Measurements from ENCODE around the gene DEPDC5. TPM values are rescaled to one million over a fixed set of nuclear protein-coding genes. Genes with fewer than 3 reads are reported as not detected.

DEPDC5 gene
- total and polyA plus RNA-seq, 10 of the 15 experiments (the other 5 are each of a cell fraction or from before 2014, with no cell fraction given): 3.0 to 38.9 (median 22.8) TPM

DNA sequence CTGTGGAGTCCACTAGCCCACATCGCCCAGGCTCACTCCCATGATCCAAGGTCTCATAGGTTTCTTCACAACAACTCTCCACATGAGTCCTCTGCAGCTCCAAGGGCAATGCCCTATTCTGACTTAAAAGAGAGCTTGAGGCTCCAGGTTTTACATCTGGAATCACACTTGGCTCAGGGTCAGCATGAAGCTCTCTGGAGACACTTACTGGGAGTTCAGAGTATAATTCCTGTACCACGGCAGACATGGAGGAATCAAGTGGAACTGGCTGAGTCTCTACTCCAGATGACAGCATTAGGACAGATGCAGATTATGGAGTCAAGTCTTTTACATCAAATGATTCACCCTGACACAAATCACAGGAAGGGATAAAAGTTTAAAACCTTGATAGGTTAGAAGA is 15.3 kb upstream of the DEPDC5 start:
- ChIA-PET RAD21 (ENCODE audit: unreplicated experiment) (no interaction called here), SMC1A (ENCODE audit: uncharacterized antibody, unreplicated experiment) (interaction anchor here (0.9 kb wide), 1 partner anchor 12 kb away, joined by 3 read pairs; no protein-coding TSS in a partner anchor), POLR2A (interaction anchor here (0.5 kb wide), 1 partner anchor 13 kb away, joined by 7 read pairs; no protein-coding TSS in a partner anchor), CTCF (interaction anchor here (1.2 kb wide), 1 partner anchor 73 kb away, joined by 6 read pairs; no protein-coding TSS in a partner anchor)
- DNase-seq (ENCODE audit: low read depth, low spot score): no peak
- no peak overlapping the region for H3K27ac ChIP-seq (ENCODE audit: control insufficient read depth, insufficient read depth)
- H3K27me3 ChIP-seq (replicated peaks in 1 of 2; ENCODE audit: control insufficient read depth in 2 of 2, insufficient read depth in 2 of 2, low read length in 1 of 2): no peaks in the 10 kb centered on the region
- 100% methylated on average over 2 of the region's 2 CpGs for WGBS (ENCODE audit: insufficient coverage, insufficient replicate concordance, low lambda C conversion rate, missing lambda C conversion rate)
- no peak overlapping the region for H3K4me2 ChIP-seq (ENCODE audit: control insufficient read depth, insufficient read depth)
- H3K9me3 ChIP-seq (replicated peaks; ENCODE audit: control insufficient read depth, insufficient read depth, low read length): no peaks in the 10 kb centered on the region
- no peak overlapping the region for H3K4me3 ChIP-seq
- FAIRE-seq: no peak
- peaks cover 3 to 9% of the 10 kb centered on the region in 2 experiments for H3K36me3 ChIP-seq (ENCODE audit: control insufficient read depth in 2 of 2, insufficient read depth in 2 of 2, low read length in 1 of 2)
- in situ Hi-C loops (cut with MboI) (no loop called here), intact Hi-C loops (cut with micrococcal nuclease; ENCODE audit: unreplicated experiment) (no loop called here)
- H3K4me1 ChIP-seq (ENCODE audit: control insufficient read depth, insufficient read depth, low read length): peaks cover 3% of the 10 kb centered on the region; the same call in 1 of the 2 replicates
- H3K79me2 ChIP-seq (ENCODE audit: control insufficient read depth, insufficient read depth, low read length): peaks cover 27% of the 10 kb centered on the region
- H4K20me1 ChIP-seq (ENCODE audit: control insufficient read depth, insufficient read depth): no peaks in the 10 kb centered on the region
- H2AFZ ChIP-seq (ENCODE audit: control insufficient read depth, low read depth, low read length): no peak overlapping the region
- H3K9ac ChIP-seq (ENCODE audit: control insufficient read depth, insufficient read depth, low read length): no peak overlapping the region
- no peak for ATAC-seq
- BruUV-seq (replicated peaks): no TSS peak
- no peak for TF ChIP-seq CBX3 (IDR thresholded peaks at IDR 0.05; ENCODE audit: borderline replicate concordance, low read depth)
- TF ChIP-seq, protein P1, sequence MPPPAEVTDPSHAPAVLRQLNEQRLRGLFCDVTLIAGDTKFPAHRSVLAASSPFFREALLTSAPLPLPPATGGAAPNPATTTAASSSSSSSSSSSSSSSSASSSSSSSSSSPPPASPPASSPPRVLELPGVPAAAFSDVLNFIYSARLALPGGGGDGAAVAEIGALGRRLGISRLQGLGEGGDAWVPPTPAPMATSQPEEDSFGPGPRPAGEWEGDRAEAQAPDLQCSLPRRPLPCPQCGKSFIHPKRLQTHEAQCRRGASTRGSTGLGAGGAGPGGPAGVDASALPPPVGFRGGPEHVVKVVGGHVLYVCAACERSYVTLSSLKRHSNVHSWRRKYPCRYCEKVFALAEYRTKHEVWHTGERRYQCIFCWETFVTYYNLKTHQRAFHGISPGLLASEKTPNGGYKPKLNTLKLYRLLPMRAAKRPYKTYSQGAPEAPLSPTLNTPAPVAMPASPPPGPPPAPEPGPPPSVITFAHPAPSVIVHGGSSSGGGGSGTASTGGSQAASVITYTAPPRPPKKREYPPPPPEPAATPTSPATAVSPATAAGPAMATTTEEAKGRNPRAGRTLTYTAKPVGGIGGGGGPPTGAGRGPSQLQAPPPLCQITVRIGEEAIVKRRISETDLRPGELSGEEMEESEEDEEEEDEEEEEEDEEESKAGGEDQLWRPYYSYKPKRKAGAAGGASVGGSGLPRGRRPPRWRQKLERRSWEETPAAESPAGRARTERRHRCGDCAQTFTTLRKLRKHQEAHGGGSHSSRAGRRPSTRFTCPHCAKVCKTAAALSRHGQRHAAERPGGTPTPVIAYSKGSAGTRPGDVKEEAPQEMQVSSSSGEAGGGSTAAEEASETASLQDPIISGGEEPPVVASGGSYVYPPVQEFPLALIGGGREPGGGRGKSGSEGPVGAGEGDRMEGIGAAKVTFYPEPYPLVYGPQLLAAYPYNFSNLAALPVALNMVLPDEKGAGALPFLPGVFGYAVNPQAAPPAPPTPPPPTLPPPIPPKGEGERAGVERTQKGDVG (CRISPR knock-in tag; IDR thresholded peaks at IDR 0.05): no peak
- no peak for TF ChIP-seq BHLHE40 (IDR thresholded peaks at IDR 0.05; ENCODE audit: borderline replicate concordance in 1 of 2, low read depth in 2 of 2, low read length in 1 of 2)
- no peak for TF ChIP-seq KLF5 (IDR thresholded peaks at IDR 0.05; ENCODE audit: partially characterized antibody)
- TF ChIP-seq POLR2A (IDR thresholded peaks at IDR 0.05; ENCODE audit: low read depth, low read length): no peak
- TF ChIP-seq ETV6 (conservative IDR thresholded peaks at IDR 0.05 in 1 of 2, IDR thresholded peaks at IDR 0.05 in 1 of 2; ENCODE audit: borderline replicate concordance in 1 of 2, low read depth in 1 of 2): no peak
- TF ChIP-seq MYB (IDR thresholded peaks at IDR 0.05; ENCODE audit: borderline replicate concordance, low read depth, low read length): no peak
- no peak for TF ChIP-seq SMC3 (IDR thresholded peaks at IDR 0.05; ENCODE audit: borderline replicate concordance, low read length)
- TF ChIP-seq NFIC (IDR thresholded peaks at IDR 0.05; ENCODE audit: low read depth, low read length): no peak
